ENCODE data around the gene THPO.

DNA sequence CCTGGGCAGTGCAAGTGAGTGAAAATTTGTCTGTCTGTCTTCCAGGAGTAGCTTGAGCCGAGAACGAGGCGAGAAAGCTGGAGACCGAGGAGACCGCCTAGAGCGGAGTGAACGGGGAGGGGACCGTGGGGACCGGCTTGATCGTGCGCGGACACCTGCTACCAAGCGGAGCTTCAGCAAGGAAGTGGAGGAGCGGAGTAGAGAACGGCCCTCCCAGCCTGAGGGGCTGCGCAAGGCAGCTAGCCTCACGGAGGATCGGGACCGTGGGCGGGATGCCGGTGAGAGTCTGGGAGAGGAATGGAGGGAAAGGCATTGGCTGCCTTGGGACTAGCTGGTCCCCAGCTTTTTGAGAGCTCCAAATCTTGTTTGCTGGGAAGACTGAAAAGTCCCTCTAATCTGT, 50.8 kb downstream of the THPO start:
- TF ChIP-seq, protein P1, sequence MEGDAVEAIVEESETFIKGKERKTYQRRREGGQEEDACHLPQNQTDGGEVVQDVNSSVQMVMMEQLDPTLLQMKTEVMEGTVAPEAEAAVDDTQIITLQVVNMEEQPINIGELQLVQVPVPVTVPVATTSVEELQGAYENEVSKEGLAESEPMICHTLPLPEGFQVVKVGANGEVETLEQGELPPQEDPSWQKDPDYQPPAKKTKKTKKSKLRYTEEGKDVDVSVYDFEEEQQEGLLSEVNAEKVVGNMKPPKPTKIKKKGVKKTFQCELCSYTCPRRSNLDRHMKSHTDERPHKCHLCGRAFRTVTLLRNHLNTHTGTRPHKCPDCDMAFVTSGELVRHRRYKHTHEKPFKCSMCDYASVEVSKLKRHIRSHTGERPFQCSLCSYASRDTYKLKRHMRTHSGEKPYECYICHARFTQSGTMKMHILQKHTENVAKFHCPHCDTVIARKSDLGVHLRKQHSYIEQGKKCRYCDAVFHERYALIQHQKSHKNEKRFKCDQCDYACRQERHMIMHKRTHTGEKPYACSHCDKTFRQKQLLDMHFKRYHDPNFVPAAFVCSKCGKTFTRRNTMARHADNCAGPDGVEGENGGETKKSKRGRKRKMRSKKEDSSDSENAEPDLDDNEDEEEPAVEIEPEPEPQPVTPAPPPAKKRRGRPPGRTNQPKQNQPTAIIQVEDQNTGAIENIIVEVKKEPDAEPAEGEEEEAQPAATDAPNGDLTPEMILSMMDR (IDR thresholded peaks at IDR 0.05): no peak
- no peak for TF ChIP-seq POLR2A (IDR thresholded peaks at IDR 0.05)

All from lower leg skin (tissue), 3 donors.